Limb (tissue), 2 donors: ENCODE measurements around the gene SLC1A2.

Experiments
- DNase-seq, 2 donors: peaks; one replicate each; pipeline ENCODE4 v3.0.0-alpha.2; 2016; ENCODE audit errors: extremely low spot score in 2 of 2

SLC1A2 gene

DNA sequence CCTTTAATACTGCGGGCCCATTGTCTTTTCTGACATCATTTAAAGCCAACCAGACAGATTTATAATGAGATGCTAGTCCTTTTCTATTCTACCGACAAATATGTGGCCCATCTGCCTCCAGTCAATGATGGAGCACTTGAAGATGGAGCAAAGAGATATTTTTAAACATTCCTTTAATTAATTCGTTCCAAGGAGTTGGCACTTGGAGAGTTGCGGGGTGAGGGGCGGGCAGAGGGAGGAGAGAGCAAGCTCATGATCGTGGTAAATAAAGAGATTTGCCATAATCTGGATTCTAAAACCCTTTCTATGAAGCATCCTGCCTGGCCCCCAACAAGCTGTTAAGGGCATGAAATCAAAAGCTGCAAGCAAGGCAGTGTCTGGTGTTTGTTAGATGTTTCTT lies 5.0 kb downstream of the SLC1A2 start:
- no peak for DNase-seq

DNA sequence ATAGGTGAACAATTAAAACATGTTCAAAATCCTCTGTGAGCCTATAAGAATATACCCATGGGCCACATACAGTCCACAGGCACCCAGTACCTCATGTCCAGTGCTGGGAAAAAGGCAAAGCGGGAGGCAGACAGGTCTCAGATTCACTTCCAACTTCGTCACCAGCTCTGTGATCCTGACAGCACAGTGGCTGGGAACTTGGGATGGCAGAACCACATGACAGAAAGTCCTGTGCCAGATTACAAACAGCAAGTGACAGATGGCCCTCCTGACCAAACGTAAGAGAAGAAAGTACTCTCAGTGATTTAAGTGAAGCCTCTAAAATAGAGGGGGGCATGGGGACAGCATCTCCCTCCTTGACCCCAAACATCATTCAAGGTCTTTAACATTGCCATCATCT lies 5.8 kb downstream of the SLC1A2 start:
- no peak for DNase-seq

DNA sequence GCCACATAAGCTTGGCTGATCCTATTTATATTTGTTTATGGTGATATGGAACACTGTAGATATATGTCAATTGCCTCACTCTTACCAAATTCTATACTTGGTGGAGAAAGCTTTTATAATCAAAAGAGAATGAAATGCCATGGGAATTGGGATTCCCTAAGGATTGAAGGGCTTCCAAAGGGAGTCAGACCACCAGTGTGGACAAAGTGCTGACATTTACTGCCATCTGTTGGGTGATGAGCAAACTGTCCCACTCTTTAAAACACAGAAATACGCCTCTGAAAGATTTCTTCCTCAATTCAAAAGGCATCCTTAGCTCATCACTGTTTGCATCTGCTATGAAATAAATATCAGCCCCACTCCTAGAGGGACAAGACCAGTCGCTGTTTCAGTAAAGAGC lies 7.1 kb downstream of the SLC1A2 start:
- DNase-seq: no peak

DNA sequence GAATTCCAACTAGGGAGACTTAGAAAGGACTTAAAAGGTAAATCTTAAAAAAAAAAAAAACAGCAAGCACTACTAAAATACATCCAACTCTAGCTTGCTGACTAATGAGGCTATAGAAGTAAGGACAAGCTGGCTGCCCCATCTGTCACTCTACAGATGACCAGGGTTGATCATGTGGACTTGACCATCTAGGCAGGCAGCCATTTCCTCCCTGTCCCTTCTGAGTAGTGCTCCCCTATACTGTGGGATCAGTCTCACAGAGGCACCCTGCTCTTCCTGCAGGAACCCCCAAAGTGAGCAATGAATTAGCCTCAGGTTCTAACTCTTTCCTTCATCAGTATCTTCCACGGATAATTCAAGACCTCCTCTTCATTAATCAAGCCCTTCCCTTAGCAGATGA lies 12.3 kb downstream of the SLC1A2 start:
- no peak for DNase-seq

DNA sequence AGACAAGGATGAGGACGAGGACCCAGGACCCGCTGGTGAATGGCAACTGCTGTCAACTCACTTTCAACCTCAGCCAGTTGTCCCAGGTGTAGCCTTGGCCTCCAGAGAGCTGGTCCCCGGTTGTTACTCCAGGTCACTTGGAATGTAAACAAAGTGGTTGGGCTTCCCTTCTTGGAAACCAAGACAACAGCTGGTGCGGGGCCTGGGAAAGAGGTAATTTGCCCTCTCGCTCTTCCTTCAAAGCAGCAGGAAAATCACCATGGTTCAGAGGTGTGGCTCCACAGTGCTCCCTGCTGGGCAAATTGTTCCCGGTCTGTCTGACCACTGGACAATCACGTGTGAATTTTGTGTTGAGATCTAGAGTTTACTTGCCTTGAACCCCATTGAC lies 15.0 kb downstream of the SLC1A2 start:
- no peak for DNase-seq

DNA sequence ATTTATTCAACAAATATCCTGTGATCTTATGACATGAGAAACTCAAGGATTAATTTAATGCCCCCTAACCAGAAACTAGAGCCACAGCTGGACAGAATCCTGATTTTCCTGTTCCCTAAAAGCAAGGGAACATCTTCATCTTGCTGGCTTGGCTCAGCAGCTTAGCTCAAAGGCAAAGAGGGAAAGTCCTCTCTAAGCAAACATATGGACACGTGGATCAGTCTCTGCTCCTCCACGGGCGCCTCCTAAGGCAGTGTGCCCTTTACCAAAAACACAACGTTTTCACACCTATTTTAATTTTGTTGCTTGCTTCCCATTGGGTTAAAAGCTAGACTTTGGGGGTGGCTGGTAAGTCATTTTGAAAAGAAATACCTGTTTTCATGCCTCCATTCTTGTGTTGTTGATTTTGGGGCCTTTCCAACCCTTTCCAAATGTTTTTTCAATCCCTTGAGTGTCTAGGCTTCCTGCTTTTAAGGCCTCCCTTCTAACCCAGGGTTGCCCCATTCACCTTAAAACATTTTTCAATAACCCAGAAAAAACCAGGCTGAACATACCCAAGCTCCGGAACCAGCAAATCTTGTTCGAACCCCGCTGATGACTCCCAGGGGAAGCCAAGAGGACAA lies 15.5 kb downstream of the SLC1A2 start:
- DNase-seq: no peak

DNA sequence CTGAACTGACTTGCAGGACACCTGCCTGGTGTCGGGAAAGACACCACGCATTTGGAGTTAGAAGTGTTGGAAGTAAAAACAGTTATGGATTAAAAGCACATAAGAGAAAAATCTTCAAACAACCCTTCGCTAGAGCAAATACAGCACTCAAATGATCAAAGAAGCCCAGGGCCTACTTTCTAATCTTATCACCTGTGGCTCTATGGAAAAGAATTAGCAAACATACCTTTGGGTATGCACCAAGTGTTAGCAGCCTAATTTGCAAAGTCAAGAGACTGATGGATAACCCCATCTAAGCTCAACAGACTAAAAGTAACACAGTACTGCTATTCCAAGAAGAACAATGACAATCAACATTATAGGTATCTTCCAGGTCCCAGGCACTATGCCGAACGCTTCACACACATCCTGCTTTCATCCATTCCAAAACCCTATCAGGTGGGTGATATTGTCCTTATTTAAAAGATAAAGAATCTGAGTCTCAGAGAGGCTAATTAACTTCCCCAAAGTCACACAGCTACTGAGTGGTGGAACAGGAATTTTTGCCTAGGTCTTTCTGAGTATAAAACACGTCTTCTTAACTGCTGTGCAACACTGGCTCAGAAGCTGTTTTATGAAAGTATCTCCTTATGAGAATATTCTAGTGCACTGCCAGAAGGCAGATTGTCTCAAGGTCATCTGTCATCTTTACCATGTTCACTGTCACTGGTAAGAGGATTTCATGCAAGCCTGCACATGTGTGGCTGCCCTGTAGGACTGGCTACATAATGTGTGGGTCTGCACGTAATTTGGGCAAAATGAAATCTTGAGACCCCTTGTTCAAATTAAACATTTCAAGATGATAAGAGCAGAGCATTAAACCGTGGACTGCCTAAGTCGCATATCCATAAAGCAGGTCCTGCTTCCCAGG lies 16.4 kb downstream of the SLC1A2 start:
- no peak for DNase-seq

DNA sequence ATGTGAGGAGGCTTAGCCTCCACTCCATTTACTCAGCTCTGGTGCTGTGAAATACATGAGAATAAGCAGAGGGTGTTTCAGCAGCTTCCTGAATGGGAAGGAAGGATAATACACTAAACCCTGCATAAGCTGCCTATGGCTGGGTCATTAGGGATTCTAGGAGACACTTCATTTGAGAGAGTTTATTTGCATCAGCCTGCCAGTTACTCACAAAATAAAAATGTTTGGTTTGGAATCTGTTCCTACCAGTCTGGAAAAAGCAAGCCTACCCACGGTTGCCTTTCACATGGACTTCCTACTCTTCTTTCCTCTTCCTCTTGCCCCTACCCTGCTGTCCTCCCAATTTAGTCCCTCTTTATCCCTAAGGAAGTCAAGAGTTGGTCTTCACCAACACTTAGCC lies 20.5 kb downstream of the SLC1A2 start:
- DNase-seq: no peak

DNA sequence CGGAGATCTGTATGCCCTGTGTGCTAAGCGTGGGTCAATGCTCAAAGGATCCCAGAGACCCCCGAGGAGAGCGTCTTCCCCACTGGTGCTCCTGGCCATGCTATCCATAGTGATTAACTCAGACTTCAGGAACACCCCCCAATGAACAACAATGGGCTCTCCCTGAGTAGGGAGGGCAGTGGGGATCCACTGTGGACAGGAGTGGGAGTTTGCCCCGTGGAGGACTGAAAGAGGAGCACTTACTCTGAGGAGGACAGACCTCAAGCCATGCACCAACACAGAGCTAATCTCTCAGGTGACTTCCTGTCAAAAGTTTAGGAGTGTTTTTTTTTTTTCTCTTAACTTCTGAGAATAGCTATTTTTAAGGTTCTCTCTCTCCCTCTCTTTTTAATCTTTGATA lies 24.4 kb downstream of the SLC1A2 start:
- DNase-seq: no peak

DNA sequence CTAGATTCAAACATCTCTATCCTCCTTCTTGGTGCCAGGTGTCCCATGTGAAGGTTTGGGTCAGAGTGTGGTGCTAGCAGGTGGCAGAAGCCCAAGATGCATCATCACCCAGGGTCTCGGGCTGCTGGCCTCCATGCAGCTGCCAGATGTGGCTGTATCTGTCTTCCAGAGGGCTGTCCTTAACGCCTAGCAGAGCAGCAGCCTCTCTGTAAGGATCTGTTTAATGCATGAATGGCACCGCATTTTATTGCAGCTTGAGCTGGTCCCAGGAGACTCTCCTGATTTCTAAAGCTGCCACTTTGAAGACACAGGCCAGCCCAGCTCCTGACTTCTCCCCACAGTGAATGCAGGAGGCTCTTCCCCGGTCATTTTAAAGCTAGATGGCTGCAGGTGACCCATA lies 26.3 kb downstream of the SLC1A2 start:
- DNase-seq: peak in 1 of 2 donors; percentile 27

DNA sequence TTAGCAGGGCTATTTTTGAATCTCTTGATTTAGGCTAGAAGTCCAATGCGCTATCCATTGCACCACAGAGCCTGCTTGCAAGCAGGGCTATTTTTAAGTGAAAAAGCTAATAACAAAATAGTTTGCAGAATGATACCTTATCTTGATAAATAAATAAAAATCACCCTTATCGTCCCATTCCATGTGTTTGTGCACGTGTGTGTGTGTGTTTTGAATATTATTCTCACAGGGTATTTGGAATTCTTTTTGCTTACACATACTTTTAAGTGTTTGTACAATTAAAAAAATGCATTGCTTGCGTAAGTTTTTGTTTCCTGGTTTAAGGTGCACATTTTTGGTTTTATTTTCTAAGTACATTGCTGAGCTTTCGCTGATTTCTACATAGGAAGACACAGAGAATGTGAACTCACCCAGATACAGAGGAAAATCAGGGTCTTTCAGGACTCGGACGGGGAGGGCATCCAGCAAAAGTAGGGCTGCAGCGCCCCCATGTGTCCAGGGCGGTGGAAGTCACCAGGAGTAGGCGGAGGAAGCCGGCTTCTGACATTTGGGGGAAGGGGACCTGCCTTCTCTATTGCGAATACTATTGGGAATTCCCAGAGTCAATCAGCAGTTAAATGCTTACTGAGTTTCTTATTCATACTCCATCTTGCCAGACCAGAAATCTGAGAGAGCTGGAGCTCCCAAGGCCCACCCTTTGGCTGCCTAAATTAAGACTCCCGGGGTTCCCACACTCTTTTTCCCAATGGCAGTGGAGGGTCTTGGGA lies 27.3 kb downstream of the SLC1A2 start:
- DNase-seq: peak; percentile 84 to 95

DNA sequence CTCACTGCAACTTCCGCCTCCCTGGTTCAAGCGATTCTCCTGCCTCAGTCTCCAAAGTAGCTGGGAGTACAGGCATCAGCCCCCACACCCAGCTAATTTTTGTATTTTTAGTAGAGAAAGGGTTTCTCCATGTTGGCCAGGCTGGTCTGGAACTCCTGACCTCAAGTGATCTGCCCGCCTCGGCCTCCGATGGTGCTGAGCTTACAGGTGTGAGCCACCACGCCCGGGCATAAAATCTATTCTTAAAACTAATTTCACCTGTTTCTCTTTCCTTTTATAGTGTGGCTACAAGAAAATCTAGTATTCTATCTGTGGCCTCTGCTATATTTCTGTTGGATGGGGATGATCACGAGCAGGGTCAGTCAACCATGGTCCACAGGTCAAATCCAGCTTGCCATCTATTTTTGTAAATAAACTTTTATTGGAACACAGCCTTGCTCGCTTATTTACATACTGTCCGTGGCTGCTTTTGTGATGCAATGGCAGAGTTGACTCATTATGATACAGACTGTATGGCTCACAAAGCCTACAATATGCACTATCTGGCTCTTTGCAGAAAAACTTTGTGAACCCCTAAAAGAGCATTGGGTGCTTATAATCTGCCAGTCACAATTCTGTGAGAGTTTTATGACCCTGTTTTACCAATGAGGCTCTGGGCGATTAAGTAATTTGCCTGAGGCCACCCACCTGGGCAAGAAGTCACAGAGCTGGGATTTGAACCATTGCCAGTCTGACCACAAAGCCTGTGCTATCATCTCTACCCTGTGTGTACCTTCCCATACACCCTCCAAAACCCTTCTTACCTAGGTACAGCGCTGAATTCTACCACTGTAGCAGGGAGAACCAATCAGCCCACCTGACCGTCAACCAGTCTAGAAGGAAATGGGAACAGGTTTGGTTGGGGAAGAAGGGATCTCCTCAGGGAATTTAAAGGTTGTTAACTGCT lies 28.3 kb downstream of the SLC1A2 start:
- no peak for DNase-seq

DNA sequence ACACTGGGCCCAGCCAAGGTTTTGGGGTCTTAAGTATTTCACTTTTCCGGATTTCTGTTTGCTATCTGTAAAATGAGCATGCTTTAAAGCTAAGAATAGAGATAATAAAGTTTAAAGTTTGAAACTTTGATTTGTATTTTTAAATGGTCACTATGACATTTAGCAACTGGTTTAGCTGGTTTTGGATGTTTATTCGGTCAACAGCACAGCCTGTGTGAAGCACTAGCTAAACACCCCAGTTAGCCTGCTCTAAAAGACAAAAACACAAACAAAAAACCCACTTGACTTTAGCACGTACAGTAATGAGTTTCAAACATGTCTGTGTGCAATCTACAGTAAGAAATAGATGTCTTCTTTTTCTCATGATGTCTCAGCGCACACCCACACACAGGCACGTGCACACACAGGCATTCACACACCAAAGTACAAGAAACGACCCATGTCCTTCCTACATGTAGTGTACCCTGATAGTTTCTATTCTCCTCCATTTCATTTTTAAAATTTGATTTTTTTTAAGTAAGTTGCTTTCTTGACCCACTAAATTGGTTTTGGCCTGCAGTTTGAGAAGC lies 29.4 kb downstream of the SLC1A2 start:
- DNase-seq: no peak

DNA sequence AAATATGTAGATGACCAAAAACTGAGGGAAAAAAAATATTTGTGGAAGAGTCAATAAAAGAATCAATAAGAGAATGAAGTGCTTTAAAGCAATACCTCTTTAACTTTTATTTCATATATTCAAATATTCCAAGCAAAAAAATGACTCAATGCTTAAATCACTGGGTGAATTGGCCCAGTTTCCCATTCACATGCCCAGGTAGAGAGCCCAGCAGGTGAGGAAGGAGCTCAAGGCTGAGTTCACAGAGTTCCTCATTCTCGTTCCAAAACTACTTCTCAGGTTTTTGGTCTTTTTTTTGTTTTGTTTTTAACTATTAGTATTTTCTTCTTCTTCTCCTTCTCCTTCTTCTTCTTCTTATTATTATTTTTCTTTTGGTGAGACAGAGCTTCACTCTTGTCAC lies 30.2 kb downstream of the SLC1A2 start:
- no peak for DNase-seq

DNA sequence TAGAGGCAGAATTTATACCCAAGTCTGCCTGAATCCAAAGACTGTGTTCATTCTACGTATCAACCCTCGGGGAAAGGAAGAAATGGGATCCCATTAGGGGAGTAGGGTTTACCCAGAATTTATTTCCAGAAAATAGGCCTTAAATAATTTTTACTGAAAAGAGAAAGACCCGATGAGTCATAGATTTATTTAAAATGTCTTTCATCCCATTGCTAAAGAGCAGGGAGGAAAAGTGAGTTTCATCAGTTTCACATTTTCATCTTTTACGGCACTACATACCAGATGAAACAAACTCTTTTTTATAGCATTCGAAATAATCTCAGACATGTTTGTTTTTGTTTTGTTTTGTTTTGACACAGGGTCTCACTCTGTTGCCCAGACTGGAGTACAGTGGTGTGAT lies 31.3 kb downstream of the SLC1A2 start:
- no peak for DNase-seq

DNA sequence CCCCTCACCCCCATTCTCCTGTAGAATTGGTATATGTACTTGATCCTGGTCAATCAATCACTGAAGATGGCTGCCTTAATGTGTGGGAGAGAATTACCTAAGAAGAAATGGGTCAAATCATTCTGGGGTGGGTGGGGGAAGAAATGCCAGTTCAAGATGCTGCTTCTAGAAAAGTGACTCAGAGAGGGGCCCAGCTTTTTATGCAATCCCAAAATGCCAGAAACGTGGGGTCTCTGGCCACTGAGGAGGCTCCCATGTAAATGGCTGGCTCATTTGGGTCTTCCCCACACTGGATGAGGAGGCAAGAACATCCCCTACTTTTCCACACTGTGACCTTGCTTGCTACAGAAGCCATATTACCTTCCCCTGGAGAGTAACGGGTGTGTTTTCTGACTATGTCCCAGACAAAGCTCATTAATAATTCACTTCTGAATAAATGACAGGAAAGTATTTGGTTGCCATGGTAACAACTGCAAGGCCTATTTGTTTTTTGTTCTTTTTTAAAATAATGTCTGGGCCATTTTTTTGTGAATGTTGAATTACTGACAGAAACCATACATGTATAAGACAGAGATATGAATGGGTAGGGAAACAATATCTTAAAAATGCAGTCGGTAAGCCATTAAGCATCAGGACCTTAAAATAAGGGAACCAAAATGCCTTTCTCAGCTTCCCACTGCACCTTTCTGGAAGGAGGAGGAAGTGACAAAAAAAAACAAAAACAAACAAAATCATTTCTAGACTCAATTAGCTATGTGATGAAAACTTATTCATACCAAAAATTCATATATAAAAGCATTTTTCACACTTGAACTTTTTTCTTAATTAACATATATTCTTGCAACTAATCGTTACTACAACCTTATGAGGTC lies 32.0 kb downstream of the SLC1A2 start:
- DNase-seq: no peak

DNA sequence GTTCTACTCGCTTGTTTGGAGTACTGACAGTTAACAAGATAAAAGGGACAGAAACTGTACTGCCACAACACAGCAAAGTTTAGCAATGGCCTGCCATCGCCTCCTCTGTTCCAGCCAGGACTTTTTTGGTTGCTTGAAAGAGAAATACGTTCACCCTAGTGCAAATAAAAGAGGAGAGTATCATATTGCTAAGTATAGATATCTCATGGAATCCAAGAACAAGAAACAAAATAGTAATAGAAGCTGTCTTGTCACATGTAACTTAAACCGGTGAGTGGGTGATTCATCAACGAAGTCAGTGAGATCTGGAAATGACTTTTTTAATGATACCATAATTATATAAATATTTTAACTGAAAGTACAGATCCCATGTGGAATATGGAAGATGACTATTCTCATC lies 35.4 kb downstream of the SLC1A2 start:
- DNase-seq: no peak

DNA sequence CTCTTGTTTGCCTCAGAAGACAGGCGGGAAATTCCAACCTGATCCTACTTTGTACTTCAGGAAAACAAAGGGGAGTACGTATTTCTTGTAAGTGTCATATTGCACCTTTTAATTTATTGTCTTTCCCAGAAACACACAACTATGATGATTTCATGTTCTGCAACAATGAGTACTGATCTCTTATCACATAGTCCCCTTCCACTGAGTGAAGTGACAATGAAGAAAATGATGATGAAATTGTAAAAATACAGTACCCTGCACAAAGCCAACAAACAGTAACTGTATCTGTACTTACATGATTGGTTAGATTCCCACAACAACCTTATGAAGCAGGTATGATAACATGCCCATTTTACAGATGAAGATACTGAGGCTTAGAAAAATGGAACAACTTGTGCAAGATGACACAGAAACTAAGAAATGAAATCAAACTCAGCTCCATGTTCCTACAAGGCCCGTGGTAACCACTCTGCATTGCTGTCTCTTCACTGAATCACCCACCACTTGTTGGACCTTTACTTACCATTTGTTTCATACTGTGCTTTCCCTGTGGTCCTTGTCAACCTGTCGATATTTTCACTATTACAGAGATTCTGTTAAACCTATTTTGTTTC lies 37.5 kb downstream of the SLC1A2 start:
- DNase-seq: no peak

DNA sequence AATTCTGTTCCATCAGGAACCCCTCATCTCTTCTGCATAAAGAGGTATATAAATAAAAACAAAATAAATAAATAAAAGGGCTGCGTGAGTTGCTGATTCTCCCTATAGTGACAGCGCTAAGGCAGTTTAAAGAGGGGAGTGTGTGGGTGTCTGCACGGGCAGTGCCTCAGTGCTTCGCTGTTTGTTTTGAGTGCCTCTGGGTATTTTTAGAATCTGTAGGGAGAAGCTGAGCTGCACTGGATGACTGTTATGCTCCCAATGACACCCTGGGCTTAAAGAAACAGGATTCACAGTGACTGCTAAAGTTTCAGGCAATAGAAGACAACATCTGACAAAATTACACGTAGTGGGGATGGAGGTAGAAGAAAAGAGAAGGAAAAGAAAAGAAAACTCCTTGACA lies 38.8 kb downstream of the SLC1A2 start:
- DNase-seq: no peak

DNA sequence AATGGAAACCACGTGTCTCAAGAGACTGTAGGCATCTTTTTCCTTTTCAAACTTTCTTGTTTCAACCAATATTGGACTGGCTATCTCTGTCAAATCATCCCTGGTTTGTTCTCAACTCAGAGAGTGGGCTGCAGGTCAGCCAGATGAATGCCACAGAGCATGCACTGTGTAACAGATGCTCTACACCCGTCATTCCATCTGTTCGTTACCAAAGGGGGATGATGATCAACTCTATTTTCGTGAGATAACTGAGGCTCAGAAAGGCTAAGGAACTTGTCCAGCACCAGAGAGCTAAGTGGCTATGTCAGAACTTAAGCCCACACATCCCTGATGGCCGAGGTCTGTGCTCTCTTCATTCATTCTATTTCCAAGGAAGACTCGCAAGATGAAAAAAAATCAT lies 42.1 kb downstream of the SLC1A2 start:
- no peak for DNase-seq
